Hematopoietic multipotent progenitor cell treated with erythropoietin and hydrocortisone succinate and interleukin-3 and kit ligand, for 4 days (in vitro differentiated cells): ENCODE results near the gene KLF15.

Source experiments
- DNase-seq: peaks from one replicate; pipeline ENCODE4 v3.0.0-alpha.2; 2015

The KLF15 gene

GRCh38 chr3:126319701-126320295 is 37.4 kb downstream of the KLF15 start:
- DNase-seq = no peak

GRCh38 chr3:126317029-126317996 is 39.9 kb downstream of the KLF15 start:
- DNase-seq = no peak

- no peak for DNase-seq
These were observed 40.7 kb downstream of the KLF15 start for GRCh38 chr3:126316501-126316939.

GRCh38 chr3:126316031-126316461 is 41.2 kb downstream of the KLF15 start:
- DNase-seq = no peak

GRCh38 chr3:126314790-126315658 is 42.2 kb downstream of the KLF15 start:
- no peak for DNase-seq

- no peak for DNase-seq
These were observed 42.9 kb downstream of the KLF15 start for GRCh38 chr3:126314305-126314789.

GRCh38 chr3:126313580-126314304 is 43.5 kb downstream of the KLF15 start:
- no peak for DNase-seq

GRCh38 chr3:126313166-126313565 is 44.0 kb downstream of the KLF15 start:
- DNase-seq = no peak

GRCh38 chr3:126312341-126312740 is 44.9 kb downstream of the KLF15 start:
- DNase-seq = no peak

GRCh38 chr3:126311338-126311978 is 45.8 kb downstream of the KLF15 start:
- DNase-seq = no peak

GRCh38 chr3:126310816-126311215 is 46.4 kb downstream of the KLF15 start:
- DNase-seq = no peak

- DNase-seq = no peak
These were observed 47.1 kb downstream of the KLF15 start for GRCh38 chr3:126309861-126310655.

- peak; percentile 83 for DNase-seq
These were observed 48.0 kb downstream of the KLF15 start for GRCh38 chr3:126309165-126309564.

- DNase-seq = no peak
These were observed 48.6 kb downstream of the KLF15 start for GRCh38 chr3:126308394-126309125.

GRCh38 chr3:126307591-126308393 is 49.4 kb downstream of the KLF15 start:
- DNase-seq = no peak

- no peak for DNase-seq
These were observed 50.2 kb downstream of the KLF15 start for GRCh38 chr3:126306888-126307482.

GRCh38 chr3:126306397-126306796 is 50.8 kb downstream of the KLF15 start:
- DNase-seq = no peak

- no peak for DNase-seq
These were observed 51.8 kb downstream of the KLF15 start for GRCh38 chr3:126305427-126305826.

- DNase-seq = no peak
These were observed 52.5 kb downstream of the KLF15 start for GRCh38 chr3:126304704-126305103.
